NCI-H82 (cell line): Measurements from ENCODE around the gene TMEM183A.

Source experiments
- DNase-seq: peaks from one replicate; lab custom pipeline; 2025; lab: John Stamatoyannopoulos, UW

TMEM183A gene

DNA sequence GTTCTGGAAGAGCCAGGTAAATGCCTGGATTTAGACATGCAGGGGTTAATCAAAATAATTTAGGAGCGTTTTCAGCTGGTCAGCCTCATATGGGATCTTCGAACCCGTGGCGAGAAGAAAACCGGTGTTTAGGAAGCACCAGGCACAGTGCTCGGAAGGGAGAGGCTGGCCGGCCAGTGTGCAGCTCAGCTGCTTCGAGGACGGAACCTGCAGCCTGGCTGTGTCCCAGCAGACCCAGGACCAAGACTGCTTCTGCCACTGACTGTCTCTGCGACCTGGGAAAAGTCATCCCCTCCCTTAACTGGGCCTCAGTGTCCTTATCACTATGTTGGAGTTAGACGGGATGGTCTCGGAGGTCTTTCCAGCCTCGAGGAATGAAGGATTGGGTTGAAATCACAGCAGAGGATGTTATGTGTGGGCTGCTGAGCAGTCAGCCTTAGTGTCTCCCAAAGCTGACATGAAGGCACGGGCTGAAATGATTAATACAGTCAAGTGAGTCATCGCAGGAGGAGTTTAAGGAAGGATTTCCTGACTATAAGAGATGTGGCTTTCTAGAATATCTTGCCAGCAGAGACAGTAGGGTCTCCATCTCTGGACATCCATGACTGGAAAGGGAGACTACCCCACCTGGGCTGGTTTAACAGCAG is 39.9 kb downstream of the TMEM183A start:
- DNase-seq, result no peak

DNA sequence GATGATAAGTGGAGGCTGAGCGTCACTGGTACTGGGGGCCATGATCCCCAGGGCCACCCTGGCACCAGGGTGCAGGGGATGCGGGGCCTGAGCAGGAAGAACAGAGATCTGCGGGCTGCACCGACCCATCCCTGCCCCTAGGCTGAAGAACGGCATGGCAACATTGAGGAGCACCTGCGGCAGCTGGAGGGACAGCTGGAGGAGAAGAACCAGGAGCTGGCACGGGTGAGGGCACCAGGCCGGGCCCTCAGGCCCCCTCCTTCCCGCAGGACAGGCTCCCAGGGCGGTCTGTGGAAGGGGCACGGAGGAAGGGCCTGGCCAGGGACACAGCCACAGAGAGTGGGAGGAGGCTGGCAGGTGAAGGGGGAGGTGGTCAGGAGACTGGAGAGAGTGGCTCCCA is 40.9 kb downstream of the TMEM183A start:
- no peak for DNase-seq

DNA sequence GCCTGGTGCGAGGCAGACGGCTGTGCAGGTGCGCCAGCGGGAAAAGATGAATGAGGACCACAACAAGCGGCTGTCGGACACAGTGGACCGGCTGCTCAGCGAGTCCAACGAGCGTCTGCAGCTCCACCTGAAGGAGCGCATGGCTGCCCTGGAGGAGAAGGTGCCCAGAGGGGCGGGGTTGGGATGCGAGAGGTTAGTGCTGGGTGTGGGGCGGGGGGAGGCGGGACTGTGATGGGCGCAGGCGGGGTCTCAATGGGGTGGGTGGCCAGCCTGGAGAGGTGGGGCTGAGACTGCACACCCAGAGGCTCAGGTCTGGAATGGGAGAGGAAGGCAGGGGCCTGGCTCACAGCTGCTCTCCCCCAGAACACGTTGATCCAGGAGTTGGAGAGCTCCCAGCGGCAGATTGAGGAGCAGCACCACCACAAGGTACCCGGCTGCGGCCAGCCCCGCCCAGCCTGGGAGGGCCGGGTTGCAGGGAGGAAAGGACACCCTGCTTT is 41.4 kb downstream of the TMEM183A start:
- DNase-seq, result peak; percentile 81

DNA sequence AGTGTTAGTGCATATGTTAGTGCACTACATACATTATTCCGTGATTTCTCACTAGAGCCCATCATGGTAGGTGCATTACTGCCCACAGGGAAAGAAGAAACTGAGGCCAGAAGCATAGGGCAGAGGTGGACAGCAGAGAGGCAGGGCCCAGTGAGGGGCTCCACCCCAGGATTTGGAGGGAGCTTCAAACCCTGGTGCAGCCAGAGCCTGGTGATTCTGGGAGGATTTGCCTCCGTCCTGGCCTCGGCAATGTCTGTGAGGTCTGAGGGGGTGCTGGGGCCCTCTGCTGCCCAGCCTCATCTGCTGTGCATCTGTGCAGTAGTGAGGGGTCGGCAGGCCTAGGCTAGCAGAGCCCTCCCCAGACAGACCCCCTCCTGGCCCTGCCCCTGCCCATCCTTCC is 41.9 kb downstream of the TMEM183A start:
- DNase-seq, result no peak

DNA sequence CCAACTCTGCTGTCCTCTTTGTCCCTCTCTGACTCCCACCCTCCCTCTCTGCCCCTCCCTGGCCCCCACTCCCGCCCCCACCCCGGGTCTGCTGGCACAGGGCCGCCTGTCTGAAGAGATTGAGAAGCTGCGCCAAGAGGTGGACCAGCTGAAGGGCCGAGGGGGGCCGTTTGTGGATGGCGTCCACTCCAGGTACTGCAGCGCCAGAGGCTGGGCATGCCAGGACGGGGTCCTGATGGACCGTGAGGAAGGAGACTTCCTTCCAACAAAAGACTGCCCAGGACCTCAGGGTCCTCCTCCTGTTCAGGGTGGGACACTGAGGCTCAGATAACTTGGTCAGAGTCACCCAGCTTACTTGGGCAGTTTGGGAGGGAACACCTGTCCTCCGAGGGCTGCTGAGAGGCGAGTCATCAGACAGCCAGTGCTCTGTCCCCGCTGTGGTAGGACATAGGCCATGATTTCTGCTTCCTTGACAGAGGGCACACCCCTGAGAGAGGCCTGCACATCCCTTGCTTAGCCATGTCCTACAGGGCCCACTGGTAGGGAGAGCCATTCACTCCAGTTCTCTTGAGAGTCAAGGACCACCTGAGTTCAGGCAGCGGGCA is 42.5 kb downstream of the TMEM183A start:
- no peak for DNase-seq

DNA sequence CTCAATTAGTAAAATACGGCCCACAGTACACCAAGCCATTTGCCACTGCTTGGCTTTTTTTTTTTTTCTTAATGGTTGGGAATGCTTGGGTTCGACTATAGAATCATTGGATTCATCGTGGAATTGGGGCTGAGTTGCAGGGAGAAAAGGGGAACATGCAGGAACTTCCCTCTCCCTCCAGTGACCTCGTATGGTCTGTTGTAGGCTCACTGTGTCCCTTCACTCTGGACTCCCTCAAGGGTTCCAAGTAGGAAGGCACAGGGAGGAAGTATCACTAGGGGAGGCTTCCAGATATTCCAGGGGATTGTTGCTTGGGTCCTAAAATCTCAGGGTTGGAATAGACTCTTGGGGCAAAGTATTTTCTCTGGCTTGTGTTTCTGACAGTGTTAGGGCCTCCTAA is 43.7 kb downstream of the TMEM183A start:
- DNase-seq, result no peak

DNA sequence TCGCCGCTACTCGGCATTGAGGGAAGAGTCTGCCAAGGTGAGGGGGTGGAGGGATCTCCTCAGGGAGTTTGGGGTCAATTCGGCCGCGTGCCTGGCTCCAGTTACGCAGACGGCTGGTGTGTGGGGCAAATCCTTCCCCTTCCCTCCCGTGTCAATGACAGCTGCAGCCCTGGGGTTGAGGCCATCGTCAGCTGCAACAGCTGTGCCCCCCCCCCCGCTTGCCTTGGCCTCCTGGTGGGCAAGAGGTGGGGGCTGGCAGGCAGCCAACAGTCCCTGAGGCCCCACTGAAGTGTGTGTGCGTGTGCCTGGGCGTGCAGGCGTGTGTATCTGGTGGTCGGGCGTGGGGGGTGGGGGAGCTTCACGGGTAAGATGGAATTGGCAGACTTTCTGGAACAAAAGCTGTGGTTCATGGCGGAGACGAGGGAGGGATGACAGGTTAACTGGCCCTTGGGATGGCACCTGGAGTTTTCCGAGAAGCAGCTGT is 44.7 kb downstream of the TMEM183A start:
- peak; percentile 96 for DNase-seq

DNA sequence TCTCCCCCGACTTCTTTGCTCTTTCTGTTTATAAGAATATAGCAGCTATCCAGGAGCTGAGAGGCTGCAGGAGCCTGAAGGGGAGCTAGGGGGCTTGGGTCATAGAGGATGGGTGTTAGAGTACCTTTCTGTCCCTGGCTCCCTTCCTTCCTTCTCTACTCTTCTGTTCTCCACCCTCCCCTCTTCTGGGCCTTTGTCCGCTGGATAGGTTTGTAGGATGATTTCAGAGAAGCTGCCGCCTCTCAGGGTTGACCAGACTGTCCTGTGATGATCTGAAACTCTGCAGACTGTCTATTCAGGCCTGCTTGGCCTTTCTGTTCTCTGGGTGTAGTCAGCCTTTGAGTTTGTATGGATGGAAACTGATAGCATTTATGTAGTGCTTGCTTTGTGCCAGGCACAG is 45.4 kb downstream of the TMEM183A start:
- DNase-seq, result peak; percentile 58

DNA sequence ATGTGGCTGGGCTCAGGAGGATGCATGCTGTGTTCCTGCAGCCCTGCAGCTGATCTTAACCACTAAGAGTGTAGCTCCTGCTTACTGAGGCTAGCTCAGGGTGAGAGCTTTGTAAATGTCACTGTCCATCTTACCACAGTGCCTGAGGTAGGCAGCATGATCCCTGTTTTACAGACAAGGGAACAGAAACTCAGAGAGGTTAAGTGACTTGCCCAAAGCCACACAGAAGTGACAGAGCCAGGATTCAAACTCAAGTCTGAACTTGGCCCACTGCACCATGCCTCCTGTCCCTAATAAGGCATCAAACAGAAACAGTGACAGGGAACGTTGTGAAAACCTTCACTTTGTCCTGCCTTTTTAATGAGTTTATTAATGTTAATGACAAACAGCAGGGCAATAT is 47.0 kb downstream of the TMEM183A start:
- no peak for DNase-seq

DNA sequence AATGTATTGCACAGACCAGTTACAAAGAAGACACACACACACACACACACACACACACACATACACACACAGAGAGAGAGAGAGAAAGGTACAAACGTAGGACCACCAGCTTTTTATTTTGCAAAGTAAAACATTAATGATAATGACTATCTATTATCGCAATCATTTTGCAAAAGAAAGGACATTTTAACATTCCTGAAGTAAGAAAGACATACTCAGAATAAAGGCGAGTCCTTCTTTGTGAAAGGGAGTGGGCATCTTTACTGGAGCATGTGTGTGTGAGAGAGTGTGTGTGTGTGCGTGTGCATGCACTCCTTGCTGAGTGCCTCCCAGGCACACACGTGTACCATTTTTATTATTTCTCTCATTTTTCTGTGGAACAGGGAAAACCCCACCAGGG is 47.5 kb downstream of the TMEM183A start:
- no peak for DNase-seq

DNA sequence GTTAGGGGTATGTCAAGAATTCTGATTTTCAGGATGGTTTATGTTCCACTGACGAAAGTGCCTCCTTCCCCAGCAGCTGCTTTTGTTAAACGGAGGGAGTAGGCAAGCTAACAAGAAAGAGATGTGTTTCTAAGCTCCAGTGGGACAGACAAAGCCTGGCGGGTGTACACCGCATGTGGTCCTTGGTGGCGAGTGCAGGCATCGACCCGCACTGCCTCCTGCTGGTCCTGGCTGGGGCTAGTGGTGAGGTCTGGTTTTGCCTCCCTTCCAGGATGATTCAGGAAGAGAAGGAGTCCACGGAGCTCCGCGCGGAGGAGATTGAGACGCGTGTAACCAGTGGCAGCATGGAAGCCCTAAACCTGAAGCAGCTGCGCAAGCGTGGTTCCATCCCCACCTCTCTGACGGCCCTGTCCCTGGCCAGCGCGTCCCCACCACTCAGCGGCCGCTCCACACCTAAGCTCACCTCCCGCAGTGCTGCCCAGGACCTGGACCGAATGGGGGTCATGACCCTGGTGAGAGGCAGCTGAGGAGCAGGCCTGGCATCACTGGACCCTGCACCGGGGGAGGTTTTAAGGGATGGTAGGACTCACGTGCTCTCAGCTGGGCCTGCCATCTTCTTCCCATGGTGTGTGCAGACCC is 48.1 kb downstream of the TMEM183A start:
- DNase-seq, result peak; percentile 38

DNA sequence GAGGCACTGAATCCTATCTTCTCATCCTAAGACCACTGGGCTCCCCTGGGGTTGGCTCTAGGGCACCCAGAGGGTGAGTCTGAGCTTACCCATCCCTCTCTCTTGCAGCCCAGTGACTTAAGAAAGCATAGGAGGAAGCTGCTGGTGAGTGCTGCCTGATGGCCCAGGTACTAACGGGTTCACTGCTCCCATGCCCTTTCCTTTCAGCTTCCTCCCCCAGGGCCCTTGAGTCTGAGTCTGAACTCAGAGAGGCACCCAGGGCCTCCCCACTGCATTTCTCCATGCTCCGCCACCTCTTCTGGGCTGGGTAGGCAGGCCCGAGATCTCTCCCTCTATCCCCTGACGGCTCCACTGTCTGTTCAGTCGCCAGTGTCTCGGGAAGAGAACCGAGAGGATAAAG is 48.8 kb downstream of the TMEM183A start:
- DNase-seq, result no peak

DNA sequence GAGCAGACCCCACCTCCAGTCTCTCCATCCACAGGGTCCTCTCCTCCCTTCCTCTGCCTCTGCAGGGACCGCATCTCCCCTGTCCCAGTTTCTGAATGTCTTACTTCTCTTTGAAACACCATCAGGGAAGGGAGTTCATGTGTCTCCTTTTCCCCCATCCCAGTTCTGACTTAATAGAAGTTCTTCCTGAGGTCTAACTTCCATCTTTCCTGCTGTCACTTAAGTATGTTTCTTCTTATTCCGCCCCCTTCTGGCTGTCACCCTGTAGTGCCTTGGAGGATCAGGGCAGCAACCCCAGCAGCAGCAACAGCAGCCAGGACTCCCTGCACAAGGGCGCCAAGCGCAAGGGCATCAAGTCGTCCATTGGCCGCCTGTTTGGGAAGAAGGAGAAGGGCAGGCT is 49.3 kb downstream of the TMEM183A start:
- DNase-seq, result no peak

DNA sequence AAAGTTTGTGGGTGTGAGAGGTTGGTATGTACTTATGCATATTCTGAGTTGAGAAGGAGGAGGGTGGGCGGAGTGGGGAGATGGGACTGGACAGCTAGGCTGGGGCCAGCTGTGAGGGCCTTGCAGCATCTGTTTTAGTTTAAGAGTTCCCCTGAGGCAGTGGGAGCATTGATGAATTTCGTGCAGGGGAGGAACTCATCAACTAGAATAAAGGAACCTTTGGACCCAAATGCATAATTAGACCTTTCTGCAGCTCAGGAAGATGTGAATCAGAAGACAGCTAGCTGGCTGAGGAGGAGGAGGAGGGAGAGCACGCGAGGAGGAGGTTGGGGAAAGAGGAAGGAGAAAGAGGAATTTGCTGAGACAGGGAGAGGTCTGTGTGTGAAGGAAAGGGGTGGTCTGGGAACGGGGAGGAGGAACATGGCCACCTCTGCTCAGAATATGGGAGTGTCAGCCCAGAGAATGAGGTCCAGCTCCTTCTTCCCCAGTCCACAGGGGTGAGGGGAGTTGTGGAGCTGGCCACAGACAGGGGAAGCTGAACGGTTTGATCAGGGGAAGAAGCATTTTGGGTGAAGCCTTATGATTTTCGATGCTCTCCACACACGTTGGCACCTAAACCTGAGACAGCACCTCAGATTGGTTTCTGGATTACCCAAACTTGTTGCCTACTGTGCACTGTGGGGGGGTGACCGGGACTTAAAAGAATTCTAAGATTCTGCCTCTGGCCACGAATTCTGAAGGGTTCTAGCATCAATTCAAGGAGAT is 50.9 kb downstream of the TMEM183A start:
- DNase-seq, result no peak

DNA sequence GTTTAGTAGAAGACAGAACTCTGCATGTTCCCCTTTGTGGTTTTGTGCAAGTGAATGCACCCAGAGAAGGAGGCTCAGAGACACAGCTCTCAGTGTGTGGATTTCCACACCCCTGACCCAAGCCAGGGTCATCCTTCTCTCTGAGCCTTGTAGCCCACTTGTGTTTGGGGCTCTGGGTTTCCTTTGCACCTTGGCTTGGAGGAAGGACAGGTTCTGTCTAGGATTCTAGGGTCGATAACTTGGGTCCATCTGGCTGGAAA is 51.4 kb downstream of the TMEM183A start:
- no peak for DNase-seq

DNA sequence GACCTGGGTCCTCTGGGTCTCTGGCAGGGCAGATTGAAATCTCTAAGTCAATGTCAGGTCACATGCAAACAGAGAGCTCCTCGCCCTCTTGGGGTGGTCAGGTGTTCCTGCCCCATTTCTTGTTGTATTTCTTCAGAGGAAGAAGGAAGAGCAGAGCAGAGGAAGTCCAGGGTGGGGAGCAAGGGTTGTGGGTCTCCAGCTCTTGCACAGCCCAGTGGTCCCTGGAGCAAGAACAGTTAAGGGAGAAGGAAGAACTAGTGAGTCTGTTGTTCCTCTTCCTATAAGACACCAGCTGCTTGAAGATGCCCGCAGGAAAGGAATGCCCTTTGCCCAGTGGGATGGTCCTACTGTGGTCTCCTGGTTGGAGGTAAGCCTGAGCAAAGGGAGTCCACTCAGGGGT is 52.3 kb downstream of the TMEM183A start:
- no peak for DNase-seq

DNA sequence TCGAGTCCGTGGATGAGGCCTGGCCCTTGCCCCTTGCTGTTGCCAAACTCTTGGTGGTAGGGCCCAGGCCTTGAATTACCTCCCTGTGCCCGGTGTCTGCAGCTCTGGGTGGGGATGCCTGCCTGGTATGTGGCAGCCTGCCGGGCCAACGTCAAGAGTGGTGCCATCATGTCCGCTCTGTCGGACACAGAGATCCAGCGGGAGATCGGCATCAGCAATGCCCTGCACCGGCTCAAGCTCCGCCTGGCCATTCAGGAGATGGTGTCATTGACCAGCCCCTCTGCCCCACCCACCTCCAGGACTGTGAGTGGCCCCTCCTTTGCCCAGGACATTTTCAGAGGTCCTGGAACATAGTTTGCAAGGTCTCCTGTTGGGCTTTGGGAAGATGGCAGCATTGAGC is 52.9 kb downstream of the TMEM183A start:
- no peak for DNase-seq

DNA sequence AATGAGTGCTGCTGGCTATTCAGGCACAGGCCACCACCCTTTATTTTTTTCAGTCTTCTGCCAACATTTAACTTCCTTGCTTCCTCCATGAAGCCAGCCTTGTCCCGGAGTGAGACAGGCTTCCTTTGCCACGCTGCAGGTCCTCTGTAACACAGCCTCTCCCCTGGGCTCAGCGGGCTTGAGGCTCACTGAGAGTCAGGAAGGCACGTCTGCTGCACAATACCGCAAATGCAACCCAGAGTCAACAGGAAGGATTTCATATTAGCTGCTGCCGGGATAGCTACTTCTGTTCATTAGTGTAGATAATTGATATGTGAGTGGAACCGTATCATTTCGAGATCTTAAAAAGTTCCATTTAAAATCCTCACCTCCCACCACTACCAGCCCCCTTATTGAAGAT is 56.1 kb downstream of the TMEM183A start:
- DNase-seq, result no peak

DNA sequence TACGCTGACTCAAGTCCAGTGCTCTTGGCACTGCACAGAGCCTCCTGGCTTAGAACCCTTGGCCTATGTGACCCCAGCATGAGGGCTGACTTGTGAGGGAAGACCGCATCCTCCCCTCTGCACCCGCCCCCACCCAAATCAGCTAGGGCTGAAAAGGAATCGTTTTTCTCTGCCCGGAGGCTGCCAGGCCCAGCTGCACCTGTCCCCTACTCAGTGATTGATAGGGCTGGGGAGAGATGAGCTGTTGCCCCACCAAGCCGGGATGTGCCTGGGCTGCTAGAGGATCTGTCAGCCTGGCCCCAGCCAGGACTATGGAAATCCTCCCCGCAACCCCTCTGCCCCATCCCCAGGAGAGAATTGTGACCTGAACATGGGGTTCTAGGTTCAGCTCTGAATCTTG is 58.0 kb downstream of the TMEM183A start:
- DNase-seq, result no peak

DNA sequence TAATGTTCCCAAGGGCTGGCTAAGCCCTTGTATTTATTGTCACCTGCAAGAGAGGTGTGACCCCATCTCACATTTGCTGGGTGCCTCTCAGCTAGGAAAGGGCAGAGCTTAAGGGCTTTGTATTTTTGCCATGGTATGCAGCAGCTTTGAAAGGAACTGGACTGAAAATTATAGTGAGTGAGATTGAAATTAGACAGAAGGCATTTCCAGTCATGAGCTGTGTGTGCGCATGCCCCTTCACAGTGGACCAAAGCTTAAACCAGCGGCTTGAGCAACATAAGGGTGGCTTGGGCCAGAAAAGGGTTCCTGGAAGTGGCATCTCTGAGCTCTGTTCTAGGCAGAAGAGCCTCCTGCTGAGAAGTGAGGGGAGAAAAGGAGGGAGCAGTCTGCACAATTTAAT is 58.8 kb downstream of the TMEM183A start:
- no peak for DNase-seq

DNA sequence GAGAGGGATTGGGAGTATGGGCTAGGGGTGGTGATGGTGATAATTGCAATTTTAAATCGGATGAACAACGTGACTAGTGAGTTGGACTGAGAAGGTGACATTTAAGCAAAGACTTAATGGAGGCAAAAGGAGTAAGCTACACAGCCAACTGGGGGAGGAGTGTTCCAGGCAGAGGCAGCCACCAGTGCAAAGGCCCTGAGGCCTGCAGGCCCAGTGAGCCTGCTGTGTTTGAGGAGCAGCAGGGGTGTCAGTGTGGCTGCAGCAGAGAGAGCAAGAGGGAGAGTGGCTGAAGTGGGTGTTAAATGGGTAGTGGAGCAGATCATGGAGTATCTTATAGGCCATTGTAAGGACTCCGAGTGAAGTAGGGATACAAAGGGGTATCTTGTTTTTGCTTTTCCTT is 59.8 kb downstream of the TMEM183A start:
- DNase-seq, result no peak

DNA sequence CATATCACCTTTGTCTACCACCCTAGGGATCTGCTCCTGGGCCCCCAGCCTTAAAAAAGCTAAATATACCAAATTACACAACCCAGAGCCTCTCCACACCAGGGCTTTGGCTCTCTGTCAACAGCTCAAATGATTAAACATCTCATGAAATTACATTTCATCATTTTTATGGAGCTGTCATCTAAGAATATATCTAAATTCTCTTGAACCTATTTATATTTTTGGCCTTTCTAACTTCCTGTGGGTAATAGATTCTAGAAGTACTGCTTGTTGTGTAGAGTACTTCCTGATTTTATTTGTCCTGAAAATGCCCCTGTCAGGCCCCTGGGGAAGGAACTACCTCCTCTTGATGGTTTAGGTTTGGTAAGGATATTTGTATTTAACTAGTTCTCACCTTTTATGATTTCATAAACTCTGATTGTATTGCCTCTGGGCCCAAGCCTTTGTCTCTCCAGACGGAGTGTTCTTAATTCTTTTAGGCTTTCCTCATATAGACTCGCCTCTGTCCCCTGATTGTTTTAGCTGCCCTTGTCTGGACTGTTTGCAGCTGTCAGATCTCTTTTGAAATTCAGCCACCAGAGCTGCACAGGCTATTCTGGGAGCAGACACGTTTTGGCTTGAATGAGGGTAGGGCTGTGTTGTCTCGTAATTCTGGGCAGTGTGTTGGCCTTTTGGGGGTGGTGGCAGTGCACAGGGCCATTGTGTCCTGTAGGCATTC is 62.0 kb downstream of the TMEM183A start:
- peak; percentile 28 for DNase-seq
